NCI-H128 (cell line): Measurements from ENCODE around the gene NOD2.

Experiments
- DNase-seq: peaks from one replicate; lab custom pipeline; 2025; ENCODE audit not compliant: unreplicated experiment; lab: John Stamatoyannopoulos, UW

Gene NOD2

DNA sequence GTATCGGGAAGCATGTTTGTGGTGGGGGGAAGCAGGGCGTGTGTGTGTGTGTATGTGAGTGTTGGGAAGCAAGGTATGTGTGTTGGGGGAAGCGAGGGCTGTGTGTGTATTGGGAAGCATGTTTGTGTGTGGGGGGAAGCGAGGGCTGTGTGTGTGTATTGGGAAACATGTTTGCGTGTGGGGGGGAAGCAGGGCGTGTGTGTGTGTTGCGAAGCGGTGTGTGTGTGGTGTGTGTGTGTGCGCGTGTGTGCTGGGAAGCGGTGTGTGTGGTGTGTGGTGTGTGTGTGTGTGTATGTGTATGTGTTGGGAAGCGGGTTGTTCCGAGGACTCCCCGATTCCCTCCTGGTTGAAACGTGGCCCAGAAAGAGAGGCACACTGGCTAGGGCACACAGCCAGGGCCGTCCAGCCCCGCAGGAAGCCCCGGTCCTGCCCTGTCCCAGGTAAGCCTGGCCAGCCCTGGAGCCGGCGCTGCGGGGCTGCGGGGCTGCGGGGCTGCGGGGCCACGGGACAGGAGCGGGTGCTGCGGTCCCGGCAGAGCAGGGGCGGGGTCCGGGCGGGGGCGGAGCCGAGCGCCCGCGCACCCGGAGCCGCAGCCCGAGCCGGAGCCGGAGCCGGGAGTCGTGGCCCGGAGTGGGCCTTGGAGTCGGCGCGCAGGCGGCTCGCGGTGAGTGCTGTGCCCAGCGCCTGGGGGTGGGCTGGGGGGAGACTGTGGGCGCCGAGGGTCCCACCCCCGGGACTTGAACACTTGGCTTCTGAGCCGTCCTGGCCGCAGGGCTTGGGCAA is at the start of gene NOD2:
Gene NOD2 (plus strand): TSS at position 608 of the 783 bp plus-strand sequence. CDS start 5,890 bp downstream, outside the sequence.
- DNase-seq, result no peak

DNA sequence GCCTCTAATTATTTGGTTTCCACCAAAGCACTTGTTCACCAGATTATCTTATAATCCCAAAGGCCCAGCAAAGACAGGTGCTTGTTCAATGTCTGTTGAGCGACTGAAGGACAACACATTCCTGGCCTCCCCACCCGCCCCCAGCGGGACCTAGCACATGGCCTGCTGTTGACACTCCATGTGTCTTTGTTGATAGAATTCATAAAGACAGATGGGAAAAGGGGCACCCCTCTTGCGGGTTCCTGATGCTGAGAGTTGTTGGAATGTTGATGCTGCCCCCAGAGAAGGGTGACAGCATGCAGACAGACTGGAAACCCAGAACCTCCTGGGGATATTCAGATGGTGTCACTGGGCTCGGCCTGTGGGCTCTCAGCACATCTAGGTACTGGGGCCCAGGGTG is 49.2 kb upstream of the NOD2 start:
- DNase-seq, result no peak

DNA sequence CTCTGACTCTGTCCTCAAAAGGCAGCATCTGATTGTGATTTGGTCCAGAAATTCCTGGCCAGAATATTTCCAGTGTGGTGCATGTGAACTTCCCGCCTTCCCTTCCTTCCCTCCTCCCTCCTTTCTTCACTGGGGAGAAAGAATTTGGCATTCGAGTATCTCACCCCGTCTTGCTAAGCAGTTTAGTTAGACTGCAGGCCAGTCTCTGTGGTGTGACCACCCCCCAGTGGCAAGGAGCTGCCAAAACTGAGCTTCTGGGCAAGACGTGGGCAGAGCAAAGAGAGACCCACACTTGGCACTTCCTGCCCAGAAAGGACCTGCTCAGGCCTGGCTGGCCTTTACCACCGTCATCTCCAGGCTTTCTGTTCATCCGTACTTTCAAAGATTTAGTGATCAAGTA is 48.7 kb upstream of the NOD2 start:
- DNase-seq, result no peak

DNA sequence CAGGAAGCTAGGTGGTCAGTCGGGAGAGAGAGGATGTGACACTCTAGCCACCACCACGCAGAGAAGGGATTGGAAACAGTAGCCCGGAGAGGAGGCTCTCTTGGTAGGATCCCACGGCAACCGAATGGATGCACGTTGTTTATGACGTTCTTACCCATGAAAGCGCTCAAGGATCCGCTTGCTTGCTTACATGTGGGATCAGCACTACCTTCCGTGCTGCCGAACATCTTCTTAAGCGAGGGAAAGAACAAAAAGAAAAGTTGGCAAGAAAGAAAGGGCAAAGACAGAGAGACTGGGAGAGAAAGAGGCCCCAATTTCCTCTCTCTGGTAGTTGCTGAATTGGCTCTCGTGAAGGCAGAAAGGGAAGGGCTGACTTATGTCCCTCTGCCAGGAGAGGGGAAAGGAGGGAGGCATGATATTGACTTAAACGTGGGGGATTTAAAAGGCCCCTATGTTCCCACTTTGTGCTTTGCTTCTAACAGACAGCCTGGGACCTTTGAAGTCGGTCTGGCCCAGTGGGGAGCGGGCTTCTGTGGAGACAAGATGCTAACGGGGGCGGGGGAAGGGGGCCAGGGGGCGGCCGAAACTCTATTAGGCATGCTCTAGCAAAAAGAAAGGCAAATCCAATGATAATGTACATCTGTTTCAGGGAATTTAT is 47.7 kb upstream of the NOD2 start:
- DNase-seq, result no peak

DNA sequence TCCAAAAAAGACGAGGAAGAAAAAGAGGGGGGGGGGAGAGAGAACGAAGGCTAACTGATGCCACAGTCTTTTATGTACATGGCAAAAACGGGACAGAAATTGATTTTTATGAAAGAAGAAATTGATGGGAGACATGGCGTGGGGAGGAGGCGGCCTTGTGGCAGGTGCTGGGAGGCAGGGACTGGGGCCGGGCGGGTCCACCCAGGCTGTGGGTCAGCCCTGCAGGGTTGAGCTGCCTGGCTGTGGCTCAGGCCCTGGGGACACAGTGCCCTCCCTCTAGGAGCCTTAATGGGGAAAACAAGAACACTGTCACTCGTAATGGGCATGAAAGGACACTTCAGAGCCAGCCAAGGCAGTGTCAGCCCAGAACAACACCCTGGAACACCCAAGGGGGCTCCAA is 47.1 kb upstream of the NOD2 start:
- no peak for DNase-seq

DNA sequence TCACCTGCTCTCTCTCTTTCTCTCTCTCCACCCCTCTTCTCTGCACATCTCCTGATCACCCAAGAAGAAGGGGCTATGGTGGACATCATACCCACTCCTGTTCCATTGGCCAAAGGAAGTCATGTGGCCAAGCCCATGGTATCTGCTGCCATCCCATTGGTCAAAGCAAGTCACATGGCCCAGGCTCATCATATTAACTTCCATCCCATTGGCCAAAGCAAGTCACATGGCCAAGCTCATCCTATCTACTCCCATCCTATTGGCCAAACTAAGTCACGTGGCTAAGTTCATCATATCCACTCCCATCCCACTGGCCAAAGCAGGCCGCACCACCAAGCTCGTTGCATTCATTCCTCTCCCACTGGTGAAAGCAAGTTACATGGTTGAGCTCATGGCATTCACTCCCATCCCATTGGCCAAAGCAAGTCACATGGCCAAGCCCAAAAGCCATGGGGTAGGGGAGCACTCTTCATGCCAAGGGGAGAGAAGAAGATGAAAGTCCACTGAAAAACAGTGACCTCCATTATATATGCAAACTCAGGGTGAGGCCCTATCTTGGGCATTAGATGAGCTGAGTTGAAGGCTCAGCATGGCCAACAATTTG is 41.5 kb upstream of the NOD2 start:
- DNase-seq, result no peak

DNA sequence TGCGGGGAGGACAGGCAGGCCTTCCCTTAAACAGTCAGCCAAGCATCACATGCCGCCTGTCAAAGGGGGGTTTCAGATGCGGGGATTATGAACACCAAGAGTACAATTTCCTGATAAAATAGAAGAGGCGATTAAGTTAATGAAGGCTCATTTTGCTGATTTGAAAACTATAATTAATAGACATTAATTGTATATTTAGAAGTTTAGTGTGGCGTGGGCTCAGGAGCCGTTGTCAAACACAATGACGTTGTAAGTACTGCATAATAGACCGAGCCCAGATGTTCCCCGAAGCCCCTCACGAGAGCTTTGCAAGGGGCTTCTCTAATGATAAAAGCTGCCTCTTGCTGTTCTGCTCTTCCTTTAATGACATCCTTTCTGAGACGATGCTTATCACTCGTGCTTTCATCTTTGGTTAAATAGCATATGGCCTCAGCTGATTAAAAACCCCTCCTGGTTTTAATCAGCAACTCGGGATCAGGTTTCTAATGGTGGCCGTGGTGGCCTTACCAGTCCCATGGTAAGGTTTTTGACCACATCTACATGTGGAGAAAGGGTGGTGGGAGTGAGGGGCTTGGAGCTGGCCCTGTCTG is 40.5 kb upstream of the NOD2 start:
- DNase-seq, result no peak

DNA sequence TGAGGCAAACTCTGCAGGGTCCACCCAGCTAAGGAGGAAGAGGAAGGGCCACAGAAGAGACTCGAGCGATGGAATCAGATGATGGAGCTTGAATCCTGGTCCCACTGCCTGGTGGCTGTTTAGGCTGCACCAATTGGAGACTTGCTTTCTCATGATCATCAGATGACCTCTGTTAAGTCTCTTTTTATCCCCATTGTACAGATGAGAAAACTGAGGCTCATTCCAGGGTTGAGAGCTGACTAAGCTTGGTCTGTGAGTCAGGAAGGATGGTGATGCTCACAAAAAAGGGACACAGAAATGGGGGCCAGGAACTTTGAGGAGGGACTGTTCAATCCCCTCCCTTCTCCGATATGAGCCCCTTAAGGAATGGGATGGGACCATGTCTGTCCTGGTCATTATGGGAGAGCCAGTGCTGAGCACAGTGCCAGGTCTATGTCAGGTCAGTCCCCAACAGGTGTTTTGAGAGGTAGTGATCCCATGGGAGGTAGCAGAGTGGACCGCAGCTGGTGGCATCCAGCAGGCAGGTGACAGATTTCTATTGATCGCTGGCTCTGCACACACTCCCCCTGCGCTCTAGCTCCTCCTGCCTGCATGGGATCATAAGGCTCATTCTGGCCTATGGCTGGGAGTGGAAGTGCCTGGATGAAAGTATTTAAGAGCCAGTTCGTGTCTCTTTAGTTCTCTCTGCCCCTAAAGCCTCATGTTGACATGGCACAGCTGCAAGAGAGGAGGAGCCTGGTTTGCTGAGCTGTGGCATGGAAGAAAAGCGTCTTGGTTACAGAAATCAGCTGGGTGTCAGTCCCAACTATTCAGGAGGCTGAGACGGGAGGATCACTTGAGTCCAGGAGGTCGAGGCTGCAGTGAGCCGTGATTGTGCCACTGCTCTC is 39.5 kb upstream of the NOD2 start:
- DNase-seq, result no peak

DNA sequence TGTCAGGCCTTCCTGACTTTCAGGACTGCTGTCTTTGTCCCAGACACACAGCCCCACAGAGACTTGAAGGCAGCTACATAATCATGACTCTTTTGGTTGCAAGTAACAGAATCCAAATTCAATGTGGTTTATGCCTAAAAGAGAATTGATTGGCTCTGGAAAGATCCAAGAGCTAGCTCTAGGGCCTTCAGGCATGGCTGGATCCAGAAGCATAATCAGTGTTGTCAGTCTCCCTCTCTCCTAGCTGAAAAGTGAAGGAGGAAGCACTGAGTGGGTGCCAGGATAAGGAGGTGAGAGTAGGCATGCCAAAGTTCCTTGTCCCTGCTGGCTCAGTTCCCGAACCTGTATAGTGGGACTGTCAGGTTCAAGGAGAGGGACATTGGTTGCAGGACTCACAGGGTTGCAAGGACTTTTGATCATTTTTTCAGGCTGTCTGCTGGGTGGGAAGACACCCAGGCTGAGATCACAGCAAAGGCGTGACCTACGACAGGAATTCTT is 37.8 kb upstream of the NOD2 start:
- DNase-seq, result no peak

DNA sequence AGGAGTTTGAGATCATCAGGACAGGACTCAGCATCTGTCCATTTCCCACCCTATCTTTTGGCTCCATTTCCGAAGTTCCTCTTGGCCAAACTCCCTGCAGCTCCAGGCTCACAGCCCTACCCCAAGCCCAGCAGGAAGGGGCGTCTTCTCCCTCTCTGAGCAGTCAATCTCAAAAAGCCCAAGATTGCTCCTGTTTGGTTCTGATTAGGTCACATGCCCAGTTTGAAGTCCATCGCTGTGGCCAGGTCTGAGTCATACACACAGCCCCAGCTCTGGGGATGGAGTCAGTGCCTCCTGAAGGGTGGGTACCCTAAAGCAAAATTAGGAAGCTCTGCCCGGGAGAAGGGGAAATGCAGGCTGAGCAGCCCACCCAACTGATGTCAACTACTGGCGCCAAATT is 36.2 kb upstream of the NOD2 start:
- DNase-seq, result no peak

DNA sequence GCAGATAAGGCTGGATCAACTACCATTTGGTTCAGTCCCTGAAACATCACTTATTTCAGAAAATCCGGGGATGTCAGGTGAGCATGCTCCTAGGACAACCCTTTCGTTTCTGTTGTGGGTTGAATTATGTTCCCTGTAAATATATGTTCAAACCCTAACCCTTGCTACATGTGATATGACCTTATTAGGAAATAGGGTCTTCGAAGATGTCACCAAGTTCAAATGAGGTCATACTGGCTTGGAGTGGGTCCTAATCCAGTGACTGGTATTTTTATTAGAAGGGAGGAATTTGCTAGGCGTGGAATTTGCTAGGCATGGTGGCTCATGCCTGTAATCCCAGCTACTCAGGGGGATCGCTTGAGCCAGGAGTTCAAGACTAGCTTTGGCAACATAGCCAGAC is 33.6 kb upstream of the NOD2 start:
- DNase-seq, result no peak

DNA sequence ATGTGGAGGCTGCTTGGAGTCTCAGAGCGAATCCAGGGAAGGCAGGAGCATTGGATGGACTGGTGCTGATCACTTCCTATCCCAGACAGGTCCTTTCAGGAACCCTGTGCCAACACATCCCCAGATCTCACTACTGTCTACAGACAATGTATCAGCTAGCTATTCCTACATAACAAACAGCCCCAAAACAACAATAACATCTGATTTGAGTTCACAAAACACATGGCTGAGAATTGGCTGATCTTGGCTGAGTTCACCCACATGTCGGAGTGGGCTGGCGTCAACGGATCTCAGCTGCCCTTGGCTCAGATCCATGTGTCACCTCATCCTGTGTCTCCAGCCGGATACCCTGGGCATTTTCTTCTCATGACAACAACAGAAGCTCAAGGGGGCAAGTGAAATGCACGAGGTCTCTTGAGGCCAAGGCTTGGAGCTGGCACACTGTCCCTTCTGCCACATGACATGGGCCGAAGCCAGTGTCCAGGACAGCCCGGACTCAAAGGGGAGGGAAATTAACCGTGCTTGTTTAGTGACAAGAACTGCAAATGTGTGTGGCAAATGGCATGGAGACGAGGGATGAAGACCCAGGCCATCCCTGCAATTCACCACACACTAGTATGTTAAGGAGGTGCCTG is 31.0 kb upstream of the NOD2 start:
- no peak for DNase-seq

DNA sequence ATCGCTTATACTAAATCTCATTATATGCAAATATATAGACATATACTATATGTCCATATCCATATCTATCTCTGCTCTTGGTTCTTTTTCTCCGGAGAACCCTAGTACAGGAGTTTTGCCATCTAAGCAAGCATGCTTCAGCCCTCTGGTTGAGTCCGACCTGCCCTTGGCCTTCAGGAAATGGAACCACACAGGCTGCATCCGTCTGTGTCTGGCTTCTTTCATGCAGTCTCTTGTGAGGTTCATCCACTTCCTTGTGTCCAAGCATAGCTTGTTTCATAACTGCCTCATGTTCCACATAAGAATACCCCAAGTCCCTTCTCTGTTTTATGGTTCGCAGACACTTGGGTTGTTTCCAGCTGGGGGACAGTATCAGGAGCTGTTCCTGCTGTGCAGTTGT is 29.1 kb upstream of the NOD2 start:
- DNase-seq, result no peak

DNA sequence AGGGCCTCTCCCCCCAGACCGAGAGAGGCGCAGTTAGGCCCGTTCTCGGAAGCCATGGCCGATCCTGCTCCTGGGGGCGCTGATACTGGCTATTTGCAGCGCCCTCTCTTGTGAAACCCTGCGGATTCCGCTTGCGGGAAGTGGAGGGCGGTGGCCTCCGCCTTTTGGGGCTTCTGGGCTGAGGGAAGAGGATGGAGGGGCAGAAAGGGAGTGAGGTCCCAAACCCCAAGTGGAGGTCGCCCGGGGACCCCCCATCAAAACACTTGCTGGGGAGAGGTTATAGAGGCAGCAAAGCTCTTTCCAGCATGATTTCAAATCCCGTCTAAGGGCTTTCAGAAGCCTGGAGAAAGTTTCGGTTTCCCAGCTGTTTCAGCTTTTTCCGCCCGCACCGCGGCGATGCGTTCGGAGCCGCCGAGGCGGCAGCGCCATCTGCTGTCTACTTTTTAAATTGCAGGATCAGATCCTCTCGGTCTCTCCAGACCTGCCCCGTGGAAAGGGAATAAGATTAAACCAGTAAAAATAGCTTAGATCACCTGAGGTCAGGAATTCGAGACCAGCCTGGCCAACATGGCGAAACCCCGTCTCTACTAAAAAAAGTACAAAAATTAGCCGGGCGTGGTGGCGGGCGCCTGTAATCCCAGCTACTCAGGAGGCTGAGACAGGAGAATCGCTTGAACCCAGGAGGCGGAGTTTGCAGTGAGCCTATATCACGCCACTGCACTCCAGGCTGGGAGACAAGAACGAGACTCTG is 28.1 kb upstream of the NOD2 start:
- DNase-seq, result peak; percentile 19

DNA sequence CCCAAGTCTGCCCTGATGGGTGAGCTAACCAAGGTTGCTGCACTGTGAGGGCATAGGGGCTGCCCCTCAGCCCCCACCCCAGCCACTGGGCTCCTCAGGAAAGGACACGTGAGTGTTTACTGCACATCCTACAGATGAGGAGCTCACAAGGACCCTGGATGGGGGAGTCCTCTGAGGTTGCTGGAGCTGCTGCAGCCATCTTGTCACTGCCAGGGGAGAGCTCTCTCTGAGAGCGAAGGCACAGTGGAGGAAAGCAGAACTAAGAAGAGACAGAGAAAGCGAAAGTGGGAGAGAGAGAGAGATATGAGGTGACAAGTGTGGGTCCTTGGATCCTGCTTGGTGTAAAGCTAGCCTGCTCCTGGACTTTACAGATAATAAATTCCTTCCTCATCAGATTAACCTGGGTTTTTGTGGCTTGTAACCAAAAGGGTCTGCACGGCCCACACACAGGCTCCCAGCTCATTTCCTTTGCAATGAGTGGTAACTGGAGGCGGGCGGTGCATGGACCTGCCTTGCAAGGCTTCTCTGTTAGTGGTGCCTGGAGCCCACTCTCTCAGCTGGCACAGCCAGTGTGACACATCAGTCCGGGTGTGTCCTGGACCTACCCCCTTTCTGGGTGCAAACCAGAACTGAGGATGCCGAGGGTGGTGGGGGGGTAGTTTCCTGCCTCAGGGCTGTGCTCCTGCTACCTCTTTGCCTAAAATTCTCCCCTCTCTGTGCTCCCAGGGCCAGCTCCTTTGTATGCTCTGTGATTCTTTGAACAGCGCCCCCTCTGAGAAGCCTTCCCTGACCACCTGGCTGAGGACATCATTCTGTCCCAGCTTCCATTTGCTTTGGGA is 26.5 kb upstream of the NOD2 start:
- no peak for DNase-seq

DNA sequence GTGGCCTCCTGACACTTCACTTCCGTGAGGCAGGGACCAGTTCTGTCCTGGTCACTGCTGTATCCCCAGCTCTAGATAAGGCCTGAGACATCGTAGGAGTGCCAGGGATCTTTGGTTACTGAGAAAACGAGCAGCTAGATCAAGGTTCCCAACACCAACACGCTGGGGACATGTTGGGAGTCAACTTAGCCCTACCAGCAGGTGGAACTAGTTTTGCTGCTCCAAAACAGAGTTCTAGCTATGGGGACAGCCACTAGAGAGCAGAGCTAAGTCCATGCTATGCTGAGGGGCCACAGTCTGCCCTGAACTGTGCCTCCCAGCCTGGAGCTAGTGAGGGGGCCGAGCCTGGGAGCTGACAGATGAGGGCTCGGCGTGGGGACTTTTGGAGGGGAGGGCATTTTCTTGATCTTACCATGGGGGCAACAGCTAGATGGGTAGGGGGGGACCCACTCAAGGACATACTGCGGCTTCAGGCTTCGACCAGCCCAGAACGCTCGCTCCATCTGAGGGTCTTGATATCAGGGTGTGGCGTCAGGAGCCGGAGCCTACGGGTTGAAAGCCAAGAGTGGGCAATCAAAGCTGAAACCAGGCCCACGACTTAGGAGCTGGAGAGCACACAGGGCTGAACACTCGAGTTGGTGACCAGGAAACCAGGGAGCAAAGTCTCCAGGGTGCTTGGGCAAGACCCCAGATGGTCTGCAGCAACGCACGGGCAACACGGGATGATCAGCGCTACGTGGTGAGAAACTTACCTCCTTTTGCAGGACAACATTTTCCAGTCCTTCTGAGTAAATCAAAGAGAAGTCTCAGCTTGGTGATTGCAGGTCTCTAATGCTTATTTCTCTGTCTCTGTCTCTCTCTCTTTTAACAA is 25.7 kb upstream of the NOD2 start:
- DNase-seq, result no peak

DNA sequence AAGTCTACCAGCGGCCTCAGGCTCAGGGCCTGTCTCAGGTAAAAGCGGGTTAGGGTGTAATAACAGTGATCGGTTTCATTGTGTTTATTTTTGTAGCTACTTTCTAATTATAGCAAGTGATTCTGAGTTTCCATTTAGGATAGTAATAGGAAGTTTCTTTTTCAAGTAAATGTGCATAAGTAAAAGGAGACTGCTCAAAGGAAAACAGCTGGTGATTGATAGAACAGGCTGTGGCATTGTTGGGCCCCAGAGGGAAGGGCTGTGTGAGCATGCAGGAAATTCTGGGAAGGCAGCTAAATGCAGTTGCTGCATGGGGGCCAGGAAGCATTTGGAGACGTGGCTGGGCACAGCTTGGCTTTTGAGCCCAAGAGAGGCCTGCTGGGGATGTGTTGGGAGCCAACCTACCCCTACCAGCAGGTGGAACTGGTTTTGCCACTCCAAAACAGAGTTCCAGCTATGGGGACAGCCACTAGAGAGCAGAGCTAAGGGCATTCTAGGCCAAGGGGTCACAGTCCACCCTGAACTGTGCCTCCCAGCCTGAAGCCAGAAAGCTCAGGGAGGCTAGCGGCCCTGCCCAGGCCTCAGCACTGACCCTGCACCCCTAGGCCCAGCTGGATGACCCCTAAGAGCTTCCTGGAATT is 24.9 kb upstream of the NOD2 start:
- no peak for DNase-seq
